GM12865 (cell line): ENCODE results near the gene ZNHIT2.
"Not testable (repeated sequence)": the region's sequence is repeated elsewhere in the genome, so short reads cannot be mapped to it uniquely, and the experiment has no call there.

Experiments used
- DNase-seq: peaks from one replicate; pipeline ENCODE4 v3.0.0; 2010; ENCODE audit warnings: low read depth
- H3K4me3 ChIP-seq: 2 replicates; pipeline ENCODE4 v1.5.1; 2011; ENCODE audit warnings: mild to moderate bottlenecking, low read depth, low read length, control low read depth
- CTCF ChIP-seq: IDR thresholded peaks from 2 replicates; pipeline ENCODE4 v1.5.1; 2011; ENCODE audit warnings: low read length, control low read depth, low read depth, inconsistent platforms; ENCODE audit not compliant: insufficient read depth; ENCODE audit errors: missing control alignments

Gene ZNHIT2

DNA sequence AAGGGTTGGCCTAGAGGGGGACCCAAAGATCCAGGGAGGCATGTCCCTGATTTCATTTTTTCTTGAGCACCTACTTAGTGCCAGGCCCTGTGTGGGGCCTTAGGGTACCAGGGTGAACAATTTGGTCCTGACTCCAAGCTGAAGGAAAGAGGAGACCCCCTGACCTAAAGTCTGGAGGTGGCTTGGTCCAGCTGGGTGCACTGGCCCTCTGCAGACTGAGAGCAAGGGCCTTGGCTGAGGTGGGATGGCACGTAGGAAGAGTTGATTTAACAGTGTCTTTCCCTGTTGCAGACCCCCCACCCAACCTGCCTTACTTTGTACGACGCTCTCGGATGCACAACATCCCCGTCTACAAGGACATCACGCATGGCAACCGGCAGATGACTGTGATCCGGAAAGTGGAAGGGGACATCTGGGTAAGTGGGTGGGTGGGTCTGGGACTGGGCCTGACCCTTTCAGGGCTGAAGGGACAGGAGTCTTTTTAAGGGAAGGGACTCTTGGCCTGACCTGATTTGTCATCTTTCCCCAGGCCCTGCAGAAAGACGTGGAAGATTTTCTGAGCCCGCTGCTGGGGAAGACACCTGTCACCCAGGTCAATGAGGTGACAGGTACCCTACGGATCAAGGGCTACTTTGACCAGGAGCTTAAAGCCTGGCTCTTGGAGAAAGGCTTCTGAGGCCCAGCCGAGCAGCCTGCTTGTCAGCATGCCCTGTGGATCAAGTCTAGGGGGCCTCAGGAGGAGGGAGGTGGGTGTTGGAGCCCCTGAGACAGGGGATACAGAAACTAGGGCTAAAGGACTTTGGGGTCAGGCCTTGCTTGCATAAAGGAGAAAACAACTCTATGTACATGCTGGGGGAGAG is 7.9 kb upstream of the ZNHIT2 start:
- H3K4me3 ChIP-seq, result no peak overlapping the region
- DNase-seq, result no peak
- no peak for TF ChIP-seq CTCF

DNA sequence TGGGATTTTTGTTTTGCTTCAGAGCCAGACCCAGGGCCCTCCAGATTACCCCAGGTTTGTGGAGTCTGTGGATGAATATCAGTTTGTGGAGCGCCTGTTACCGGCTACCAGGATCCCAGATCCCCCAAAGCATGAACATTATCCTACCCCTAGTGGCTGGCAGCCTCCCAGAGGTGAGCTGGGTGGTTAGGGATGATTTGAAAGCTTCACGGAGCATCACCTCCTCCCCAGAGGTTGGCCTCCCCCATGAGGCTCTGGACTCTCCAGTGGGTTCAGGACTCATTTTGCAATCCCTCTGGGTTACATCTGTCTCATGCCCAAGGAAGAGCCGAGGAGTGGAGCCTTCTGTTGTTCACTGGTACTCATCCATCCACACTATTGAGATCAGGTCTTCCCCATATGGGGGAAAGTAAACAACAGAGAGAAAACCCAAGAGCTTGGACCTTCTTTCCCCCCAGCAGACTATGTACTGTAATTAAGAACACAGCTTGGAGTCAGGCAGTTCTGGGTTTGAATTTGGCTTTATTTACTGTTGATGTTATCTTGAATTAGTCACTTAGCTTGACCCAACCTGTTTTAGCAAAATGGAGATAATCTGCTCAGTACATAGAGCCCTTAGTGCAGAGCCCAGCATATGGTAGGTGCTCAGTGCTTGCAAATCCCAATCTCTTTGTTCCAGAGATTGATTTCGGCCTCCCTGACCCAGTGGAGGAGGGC is 7.1 kb upstream of the ZNHIT2 start:
- no peak for DNase-seq
- no peak overlapping the region for H3K4me3 ChIP-seq
- no peak for TF ChIP-seq CTCF

DNA sequence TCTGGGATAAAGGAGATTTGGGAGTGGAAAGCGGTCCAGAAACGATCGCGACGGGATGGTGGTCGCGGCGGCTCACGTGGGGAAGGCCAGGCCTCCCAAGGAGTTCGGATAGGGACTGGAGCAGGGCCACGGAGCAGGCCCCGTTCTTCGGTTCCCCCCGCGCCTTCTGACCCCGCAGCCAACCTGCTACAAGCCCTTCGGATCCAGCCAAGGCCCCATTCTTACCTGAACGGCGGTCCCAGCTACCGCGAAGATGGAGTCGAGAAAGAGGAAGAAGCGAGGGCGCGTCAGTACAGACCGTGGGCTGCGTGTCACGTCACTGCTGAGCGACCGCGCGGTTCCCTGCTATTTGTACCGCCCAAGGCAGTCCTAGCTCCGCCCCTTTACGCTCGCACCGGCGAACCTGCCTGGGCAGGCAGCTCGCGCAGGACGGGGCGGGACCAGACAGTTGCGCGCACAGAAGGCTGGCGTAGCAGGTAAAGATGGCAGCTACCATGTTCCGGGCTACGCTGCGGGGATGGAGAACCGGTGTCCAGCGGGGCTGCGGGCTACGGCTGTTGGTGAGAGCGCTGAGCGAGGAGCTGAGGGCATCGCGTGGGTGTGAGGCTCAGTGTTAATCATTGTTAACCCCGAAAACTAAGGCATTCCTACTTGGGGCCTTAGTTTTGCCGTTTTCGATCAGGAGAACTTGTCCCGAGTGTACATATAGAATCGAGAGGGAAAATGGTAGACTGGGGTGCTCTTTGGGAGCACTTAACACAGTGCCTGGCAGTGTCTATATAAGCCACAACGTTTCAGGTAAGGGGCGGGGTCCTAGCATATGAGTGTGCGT is 4.6 kb upstream of the ZNHIT2 start, which contains the start of the genes FAU and MRPL49:
Gene FAU, minus strand, starts transcription at position 270 of the 832 bp plus-strand sequence. CDS start 321 bp downstream, outside the sequence.
Gene MRPL49, plus strand, starts transcription at position 457 of the 832 bp plus-strand sequence. Its CDS starts 26 bp downstream, at position 483.
- TF ChIP-seq CTCF, result no peak
- H3K4me3 ChIP-seq, result peak within 1 kb of the TSS; percentile 97
- DNase-seq, result peak; percentile 99

DNA sequence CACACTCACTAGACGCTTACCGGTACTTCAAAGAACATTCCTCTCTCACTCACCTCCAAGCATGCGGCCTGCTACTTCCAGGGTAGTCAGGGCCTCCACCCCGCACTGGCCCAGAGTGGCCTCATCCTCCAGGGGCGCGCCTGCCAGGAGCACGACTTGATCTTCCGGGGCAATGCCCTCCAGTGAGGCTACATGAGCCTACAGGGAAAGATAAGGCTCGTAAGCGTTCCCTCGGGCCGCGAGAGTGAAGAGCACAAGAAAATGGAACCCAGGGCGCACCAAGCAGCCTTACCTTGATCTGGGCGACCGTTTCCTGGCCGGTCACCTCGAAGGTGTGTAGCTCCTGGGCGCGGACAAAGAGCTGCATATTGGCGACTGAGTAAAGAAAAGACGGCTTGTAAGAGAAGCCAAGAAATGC is 4.0 kb upstream of the ZNHIT2 start:
- no peak for TF ChIP-seq CTCF
- H3K4me3 ChIP-seq, result peak overlapping the region; percentile 82
- DNase-seq, result no peak

- TF ChIP-seq CTCF, result no peak
- no peak for DNase-seq
- peak overlapping the region; percentile 82 for H3K4me3 ChIP-seq
Observed at GRCh38 chr11:65120831-65121230, 3.3 kb upstream of the ZNHIT2 start.

GRCh38 chr11:65119670-65119995 is 2.1 kb upstream of the ZNHIT2 start:
- DNase-seq, result no peak
- no peak for TF ChIP-seq CTCF
- H3K4me3 ChIP-seq, result no peak overlapping the region

DNA sequence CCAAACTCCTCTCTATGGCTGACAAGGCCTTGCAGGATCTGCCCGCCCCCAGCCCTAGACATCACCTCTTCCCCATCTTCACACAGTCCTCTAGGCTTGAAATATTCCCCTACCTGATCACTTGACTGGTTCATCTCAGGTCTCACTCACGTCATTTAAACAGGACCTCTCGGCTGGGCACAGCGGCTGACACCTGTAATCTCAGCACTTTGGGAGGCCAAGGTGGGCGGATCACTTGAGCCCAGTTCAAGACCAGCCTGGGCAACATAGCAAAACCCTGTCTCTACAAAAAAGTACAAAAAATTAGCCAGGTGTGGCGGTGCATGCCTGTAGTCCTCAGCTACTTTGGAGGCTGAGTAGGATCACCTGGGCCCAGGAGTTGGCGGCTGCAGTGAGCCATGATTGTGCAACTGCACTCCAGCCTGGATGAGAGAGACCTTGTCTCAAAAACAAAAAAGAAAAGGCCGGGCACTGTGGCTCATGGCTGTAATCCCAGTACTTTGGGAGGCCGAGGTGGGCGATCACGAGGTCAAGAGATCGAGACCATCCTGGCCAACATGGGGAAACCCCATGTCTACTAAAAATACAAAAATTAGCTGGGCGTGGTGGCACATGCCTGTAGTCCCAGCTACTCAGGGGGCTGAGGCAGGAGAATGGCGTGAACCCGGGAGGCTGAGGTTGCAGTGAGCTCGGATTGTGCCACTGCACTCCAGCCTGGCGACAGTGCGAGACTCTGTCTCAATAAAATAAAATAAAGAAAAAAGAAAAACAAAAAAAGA is 1.6 kb upstream of the ZNHIT2 start:
- DNase-seq, H3K4me3 ChIP-seq: not testable (repeated sequence)
